Measurements from ENCODE around the gene CCDC178.

CCDC178 gene

GRCh38 chr18:33466822-33467221 lies 26.3 kb upstream of the CCDC178 start:
- no peak overlapping the region for H3K27ac ChIP-seq
- TF ChIP-seq CTCF (conservative IDR thresholded peaks at IDR 0.05): no peak

GRCh38 chr18:33460681-33461080 lies 20.2 kb upstream of the CCDC178 start:
- H3K27ac ChIP-seq: no peak overlapping the region
- TF ChIP-seq CTCF (conservative IDR thresholded peaks at IDR 0.05): no peak

- no peak overlapping the region for H3K27ac ChIP-seq
- no peak for TF ChIP-seq CTCF (conservative IDR thresholded peaks at IDR 0.05)
Measured at GRCh38 chr18:33459612-33460011, 19.1 kb upstream of the CCDC178 start.

GRCh38 chr18:33446604-33447003 lies 6.1 kb upstream of the CCDC178 start:
- no peak overlapping the region for H3K27ac ChIP-seq
- no peak for TF ChIP-seq CTCF (conservative IDR thresholded peaks at IDR 0.05)

- TF ChIP-seq CTCF (conservative IDR thresholded peaks at IDR 0.05): no peak
- H3K27ac ChIP-seq: no peak overlapping the region
Measured at GRCh38 chr18:33444709-33445108, 4.2 kb upstream of the CCDC178 start.

GRCh38 chr18:33432857-33433256 lies 7.7 kb downstream of the CCDC178 start:
- no peak for TF ChIP-seq CTCF (conservative IDR thresholded peaks at IDR 0.05)
- no peak overlapping the region for H3K27ac ChIP-seq

GRCh38 chr18:33427549-33427948 lies 13.0 kb downstream of the CCDC178 start:
- no peak overlapping the region for H3K27ac ChIP-seq
- no peak for TF ChIP-seq CTCF (conservative IDR thresholded peaks at IDR 0.05)

All from VCaP (cell line).